ENCODE data around the gene C19orf47. TPM values are rescaled to one million over a fixed set of nuclear protein-coding genes. Genes with fewer than 3 reads are reported as not detected.
A peak's percentile ranks its signal among the peaks of the same experiment; 100 is the strongest.
"Not testable (repeated sequence)": the region's sequence is repeated elsewhere in the genome, so short reads cannot be mapped to it uniquely, and the experiment has no call there.

The C19orf47 gene
- total and polyA plus RNA-seq, 7 experiments from 2014 or later: 9.1 to 20.3 (median 13.6) TPM

DNA sequence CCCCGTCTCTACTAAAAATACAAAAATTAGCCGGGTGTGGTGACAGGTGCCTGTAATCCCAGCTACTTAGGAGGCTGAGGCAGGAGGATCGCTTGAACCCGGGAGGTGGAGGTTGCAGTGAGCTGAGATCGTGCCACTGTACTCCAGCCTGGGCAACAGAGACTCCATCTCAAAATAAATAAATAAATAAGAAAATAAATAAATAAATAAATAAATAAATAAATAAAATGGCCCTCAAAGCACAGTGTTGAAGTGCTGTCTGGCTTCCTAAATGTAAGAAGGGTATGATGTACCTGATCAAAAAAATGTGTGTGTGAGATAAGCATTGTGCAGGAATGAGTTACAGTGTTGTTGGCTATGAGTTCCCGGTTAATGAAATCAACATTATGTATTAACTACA lies 15.1 kb downstream of the C19orf47 start:
- POLR2A ChIA-PET; H3K4me1 ChIP-seq (ENCODE audit: control insufficient read depth in 2 of 2, insufficient read depth in 2 of 2, low read length in 2 of 2); H3K4me3 Mint-ChIP-seq; H3K9me3 ChIP-seq (ENCODE audit: control insufficient read depth in 2 of 3, low read length in 3 of 3); CTCF ChIA-PET; H3K4me1 Mint-ChIP-seq; H3K27me3 ChIP-seq (ENCODE audit: control insufficient read depth in 2 of 2, insufficient read depth in 2 of 2, low read length in 2 of 2); H3K4me3 ChIP-seq (ENCODE audit: low read length); H3K27ac Mint-ChIP-seq; H3K27me3 Mint-ChIP-seq; ATAC-seq; intact Hi-C loops (cut with micrococcal nuclease); DNase-seq; H3K27ac ChIP-seq (ENCODE audit: low read depth, low read length); H3K9me3 Mint-ChIP-seq: not testable (repeated sequence)
- H3K36me3 ChIP-seq (ENCODE audit: control insufficient read depth in 2 of 3, insufficient read depth in 3 of 3, low read length in 3 of 3): peaks cover 0 to 72% (median 0%) of the 10 kb centered on the region in 3 experiments
- peaks cover 0 to 38% (median 15%) of the 10 kb centered on the region in 5 donors for H3K36me3 Mint-ChIP-seq

GRCh38 chr19:40332669-40333068 lies 15.5 kb downstream of the C19orf47 start:
- POLR2A ChIA-PET: no interaction called here
- H3K9me3 Mint-ChIP-seq: no peaks in the 10 kb centered on the region
- no peak overlapping the region for H3K27ac Mint-ChIP-seq
- no peaks in the 10 kb centered on the region for H3K27me3 Mint-ChIP-seq
- Histone ChIP-seq H3K4me3 (ENCODE audit: low read length) (no peak overlapping the region), H3K4me1 (ENCODE audit: control insufficient read depth in 2 of 2, insufficient read depth in 2 of 2, low read length in 2 of 2) (no peaks in the 10 kb centered on the region), H3K9me3 (ENCODE audit: control insufficient read depth in 2 of 3, low read length in 3 of 3) (no peaks in the 10 kb centered on the region), H3K36me3 (ENCODE audit: control insufficient read depth in 2 of 3, insufficient read depth in 3 of 3, low read length in 3 of 3) (peaks cover 0 to 76% (median 0%) of the 10 kb centered on the region in 3 experiments), H3K27ac (ENCODE audit: low read depth, low read length) (no peak overlapping the region), H3K27me3 (ENCODE audit: control insufficient read depth in 2 of 2, insufficient read depth in 2 of 2, low read length in 2 of 2) (no peaks in the 10 kb centered on the region)
- CTCF ChIA-PET: no interaction called here
- intact Hi-C loops (cut with micrococcal nuclease): no loop called here
- H3K4me1 Mint-ChIP-seq: peaks cover 0 to 5% (median 0%) of the 10 kb centered on the region in 7 donors
- H3K36me3 Mint-ChIP-seq: peaks cover 0 to 42% (median 15%) of the 10 kb centered on the region in 5 donors
- no peak for DNase-seq
- no peak overlapping the region for H3K4me3 Mint-ChIP-seq
- no peak for ATAC-seq

DNA sequence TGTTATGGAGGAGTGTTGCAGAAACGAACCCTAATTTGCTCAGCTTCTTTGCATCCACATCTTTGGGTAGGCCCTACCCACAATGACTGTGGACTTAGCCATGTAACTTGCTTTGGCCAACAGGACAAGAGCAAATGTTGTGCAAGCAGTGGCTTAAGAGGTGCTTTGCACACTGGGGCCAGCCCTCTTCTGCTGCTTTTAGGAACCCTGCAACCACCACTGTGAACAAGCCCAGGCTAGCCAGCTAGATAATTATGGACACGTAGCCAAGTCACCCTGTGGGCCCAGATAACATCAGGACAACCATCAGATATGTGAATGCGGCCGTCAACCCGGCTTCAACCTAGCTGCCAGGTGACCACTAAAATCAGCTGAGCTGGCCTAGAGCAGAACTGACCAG lies 17.1 kb downstream of the C19orf47 start:
- Histone ChIP-seq H3K36me3 (ENCODE audit: control insufficient read depth in 2 of 3, insufficient read depth in 3 of 3, low read length in 3 of 3) (peaks cover 0 to 86% (median 0%) of the 10 kb centered on the region in 3 experiments), H3K9me3 (ENCODE audit: control insufficient read depth in 2 of 3, low read length in 3 of 3) (no peaks in the 10 kb centered on the region), H3K27ac (ENCODE audit: low read depth, low read length) (no peak overlapping the region), H3K27me3 (ENCODE audit: control insufficient read depth in 2 of 2, insufficient read depth in 2 of 2, low read length in 2 of 2) (no peaks in the 10 kb centered on the region), H3K4me1 (ENCODE audit: control insufficient read depth in 2 of 2, insufficient read depth in 2 of 2, low read length in 2 of 2) (no peaks in the 10 kb centered on the region), H3K4me3 (ENCODE audit: low read length) (no peak overlapping the region)
- POLR2A ChIA-PET: no interaction called here
- Mint-ChIP-seq H3K9me3 (no peaks in the 10 kb centered on the region), H3K27ac (no peak overlapping the region), H3K27me3 (no peaks in the 10 kb centered on the region), H3K4me1 (peaks cover 0 to 5% (median 0%) of the 10 kb centered on the region in 7 donors), H3K36me3 (peaks cover 0 to 43% (median 16%) of the 10 kb centered on the region in 5 donors), H3K4me3 (no peak overlapping the region)
- CTCF ChIA-PET: no interaction called here
- intact Hi-C loops (cut with micrococcal nuclease): no loop called here
- DNase-seq: no peak
- peak; percentile 89 for ATAC-seq

DNA sequence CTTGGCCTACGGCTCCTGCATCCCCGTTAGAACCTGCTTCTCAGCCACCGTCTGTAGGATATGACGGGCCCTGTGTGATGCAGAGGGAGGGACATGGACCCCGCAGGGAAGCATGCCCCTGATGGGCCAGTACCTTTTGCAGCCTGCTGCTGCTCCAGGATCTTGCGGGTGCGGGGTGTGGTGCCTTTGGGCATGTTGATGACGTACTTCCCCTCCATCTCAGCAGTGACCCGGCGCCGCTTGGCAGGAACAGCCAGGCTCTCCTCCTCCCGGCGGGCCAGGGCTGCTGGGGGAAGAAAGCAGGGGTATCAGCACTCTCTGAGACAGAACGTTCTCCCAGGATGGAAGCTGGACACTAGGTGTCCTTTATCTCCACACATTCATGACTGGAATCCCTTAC lies 22.0 kb downstream of the C19orf47 start:
- CTCF ChIA-PET: interaction anchor here (0.6 kb wide), 1 partner anchor 1364 kb away, joined by 3 read pairs; no protein-coding TSS in a partner anchor
- Mint-ChIP-seq H3K4me3 (no peak overlapping the region), H3K9me3 (no peaks in the 10 kb centered on the region), H3K27ac (no peak overlapping the region), H3K4me1 (peaks cover 0 to 5% (median 0%) of the 10 kb centered on the region in 7 donors), H3K27me3 (no peaks in the 10 kb centered on the region), H3K36me3 (peaks cover 3 to 54% (median 19%) of the 10 kb centered on the region in 5 donors)
- Histone ChIP-seq H3K4me1 (ENCODE audit: control insufficient read depth in 2 of 2, insufficient read depth in 2 of 2, low read length in 2 of 2) (no peaks in the 10 kb centered on the region), H3K9me3 (ENCODE audit: control insufficient read depth in 2 of 3, low read length in 3 of 3) (no peaks in the 10 kb centered on the region), H3K27ac (ENCODE audit: low read depth, low read length) (no peak overlapping the region), H3K4me3 (ENCODE audit: low read length) (no peak overlapping the region), H3K36me3 (ENCODE audit: control insufficient read depth in 2 of 3, insufficient read depth in 3 of 3, low read length in 3 of 3) (peaks cover 0 to 91% (median 8%) of the 10 kb centered on the region in 3 experiments), H3K27me3 (ENCODE audit: control insufficient read depth in 2 of 2, insufficient read depth in 2 of 2, low read length in 2 of 2) (no peaks in the 10 kb centered on the region)
- DNase-seq: no peak
- ATAC-seq: no peak
- intact Hi-C loops (cut with micrococcal nuclease): no loop called here
- POLR2A ChIA-PET: no interaction called here

GRCh38 chr19:40323705-40324104 lies 24.5 kb downstream of the C19orf47 start:
- ATAC-seq: no peak
- ChIA-PET CTCF (no interaction called here), POLR2A (no interaction called here)
- Mint-ChIP-seq H3K27me3 (no peaks in the 10 kb centered on the region), H3K4me3 (no peak overlapping the region), H3K9me3 (no peaks in the 10 kb centered on the region), H3K36me3 (peaks cover 3 to 45% (median 12%) of the 10 kb centered on the region in 5 donors), H3K4me1 (peaks cover 0 to 1% (median 0%) of the 10 kb centered on the region in 7 donors), H3K27ac (peak overlapping the region in 1 of 9 donors; percentile 9)
- H3K9me3 ChIP-seq (ENCODE audit: control insufficient read depth in 2 of 3, low read length in 3 of 3): no peaks in the 10 kb centered on the region
- DNase-seq: no peak
- intact Hi-C loops (cut with micrococcal nuclease): no loop called here
- no peak overlapping the region for H3K4me3 ChIP-seq (ENCODE audit: low read length)
- no peaks in the 10 kb centered on the region for H3K4me1 ChIP-seq (ENCODE audit: control insufficient read depth in 2 of 2, insufficient read depth in 2 of 2, low read length in 2 of 2)
- H3K27ac ChIP-seq (ENCODE audit: low read depth, low read length): no peak overlapping the region
- H3K27me3 ChIP-seq (ENCODE audit: control insufficient read depth in 2 of 2, insufficient read depth in 2 of 2, low read length in 2 of 2): no peaks in the 10 kb centered on the region
- H3K36me3 ChIP-seq (ENCODE audit: control insufficient read depth in 2 of 3, insufficient read depth in 3 of 3, low read length in 3 of 3): peaks cover 0 to 85% (median 13%) of the 10 kb centered on the region in 3 experiments

- Histone ChIP-seq H3K4me1 (ENCODE audit: control insufficient read depth in 2 of 2, insufficient read depth in 2 of 2, low read length in 2 of 2) (no peaks in the 10 kb centered on the region), H3K27ac (ENCODE audit: low read depth, low read length) (no peak overlapping the region), H3K4me3 (ENCODE audit: low read length) (no peak overlapping the region), H3K27me3 (ENCODE audit: control insufficient read depth in 2 of 2, insufficient read depth in 2 of 2, low read length in 2 of 2) (no peaks in the 10 kb centered on the region), H3K9me3 (ENCODE audit: control insufficient read depth in 2 of 3, low read length in 3 of 3) (no peaks in the 10 kb centered on the region), H3K36me3 (ENCODE audit: control insufficient read depth in 2 of 3, insufficient read depth in 3 of 3, low read length in 3 of 3) (peaks cover 0 to 81% (median 13%) of the 10 kb centered on the region in 3 experiments)
- peak overlapping the region in 2 of 9 donors; percentile 54 to 56 for H3K27ac Mint-ChIP-seq
- no peaks in the 10 kb centered on the region for H3K9me3 Mint-ChIP-seq
- H3K4me1 Mint-ChIP-seq: peaks cover 0 to 1% (median 0%) of the 10 kb centered on the region in 7 donors
- intact Hi-C loops (cut with micrococcal nuclease): no loop called here
- no peaks in the 10 kb centered on the region for H3K27me3 Mint-ChIP-seq
- CTCF ChIA-PET: no interaction called here
- no peak for DNase-seq
- POLR2A ChIA-PET: no interaction called here
- peaks cover 3 to 44% (median 12%) of the 10 kb centered on the region in 5 donors for H3K36me3 Mint-ChIP-seq
- H3K4me3 Mint-ChIP-seq: no peak overlapping the region
- ATAC-seq: no peak
Measured at GRCh38 chr19:40322951-40323615, 25.1 kb downstream of the C19orf47 start.

DNA sequence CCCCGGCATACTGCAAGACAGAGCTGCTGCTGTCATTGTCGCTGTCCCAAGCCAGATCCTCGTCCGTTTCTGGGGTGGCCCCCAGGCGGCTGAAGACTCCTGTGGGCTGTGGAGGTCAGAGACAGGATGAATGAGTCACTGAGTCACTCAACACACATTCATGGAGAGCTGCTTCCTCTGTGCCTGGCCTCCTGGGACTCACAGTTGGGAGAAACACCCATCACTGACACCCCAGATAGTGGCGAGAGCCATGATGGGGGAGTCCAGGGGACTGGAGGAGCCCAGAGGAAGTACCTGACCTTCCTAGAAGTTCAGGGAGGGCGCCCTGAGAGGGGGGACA lies 26.0 kb downstream of the C19orf47 start:
- H3K36me3 ChIP-seq (ENCODE audit: control insufficient read depth in 2 of 3, insufficient read depth in 3 of 3, low read length in 3 of 3): peaks cover 0 to 73% (median 13%) of the 10 kb centered on the region in 3 experiments
- Mint-ChIP-seq H3K4me1 (peaks cover 0 to 1% (median 0%) of the 10 kb centered on the region in 7 donors), H3K27me3 (no peaks in the 10 kb centered on the region), H3K9me3 (no peaks in the 10 kb centered on the region), H3K4me3 (no peak overlapping the region), H3K27ac (peak overlapping the region in 1 of 9 donors; percentile 54), H3K36me3 (peaks cover 3 to 37% (median 12%) of the 10 kb centered on the region in 5 donors)
- DNase-seq: no peak
- no peaks in the 10 kb centered on the region for H3K4me1 ChIP-seq (ENCODE audit: control insufficient read depth in 2 of 2, insufficient read depth in 2 of 2, low read length in 2 of 2)
- intact Hi-C loops (cut with micrococcal nuclease): no loop called here
- ChIA-PET CTCF (no interaction called here), POLR2A (no interaction called here)
- no peaks in the 10 kb centered on the region for H3K27me3 ChIP-seq (ENCODE audit: control insufficient read depth in 2 of 2, insufficient read depth in 2 of 2, low read length in 2 of 2)
- no peaks in the 10 kb centered on the region for H3K9me3 ChIP-seq (ENCODE audit: control insufficient read depth in 2 of 3, low read length in 3 of 3)
- no peak for ATAC-seq
- no peak overlapping the region for H3K4me3 ChIP-seq (ENCODE audit: low read length)
- H3K27ac ChIP-seq (ENCODE audit: low read depth, low read length): no peak overlapping the region
